Spleen (tissue), 11 donors: Measurements from ENCODE around the gene MFSD1. TPM values are rescaled to one million over a fixed set of nuclear protein-coding genes. Genes with fewer than 3 reads are reported as not detected.

ENCODE experiments used
- DNase-seq: peaks from one replicate; pipeline ENCODE4 v3.0.0-alpha.2; 2020
- H3K27ac ChIP-seq, 8 donors: fragments of 200-600 bp; sonication (generic) in 7 of 8; 1 replicate in 4 of 8; 2 replicates in 4 of 8; pipeline versions ENCODE4 v1.5.0 to v1.8.0; 2016 to 2021; ENCODE audit warnings: inconsistent platforms in 4 of 8, mild to moderate bottlenecking in 4 of 8, moderate library complexity in 1 of 8
- H3K27me3 ChIP-seq, 7 donors: fragments of 200-600 bp; sonication (generic) in 6 of 7; replicated peaks in 1 of 7; 1 replicate in 4 of 7; 2 replicates in 3 of 7; pipeline versions ENCODE4 v1.5.0 to v1.8.0; 2016 to 2021; ENCODE audit warnings: inconsistent platforms in 3 of 7, mild to moderate bottlenecking in 1 of 7
- H3K36me3 ChIP-seq, 6 donors: fragments of 200-600 bp; sonication (generic) in 5 of 6; 1 replicate in 4 of 6; 2 replicates in 2 of 6; pipeline versions ENCODE4 v1.5.0 to v1.8.0; 2016 to 2021; ENCODE audit warnings: inconsistent platforms in 2 of 6
- H3K4me1 ChIP-seq, 6 donors: fragments of 200-600 bp; sonication (generic) in 5 of 6; 1 replicate in 3 of 6; 2 replicates in 3 of 6; pipeline versions ENCODE4 v1.5.0 to v1.8.0; 2016 to 2021; ENCODE audit warnings: inconsistent platforms in 3 of 6
- H3K4me3 ChIP-seq, 8 donors: fragments of 200-600 bp; sonication (generic) in 7 of 8; 1 replicate in 4 of 8; 2 replicates in 4 of 8; pipeline versions ENCODE4 v1.5.0 to v1.8.0; 2016 to 2021; ENCODE audit warnings: inconsistent platforms in 4 of 8, mild to moderate bottlenecking in 4 of 8, moderate library complexity in 2 of 8
- H3K9me3 ChIP-seq, 8 donors: fragments of 200-600 bp; sonication (generic) in 7 of 8; 1 replicate in 4 of 8; 2 replicates in 4 of 8; pipeline versions ENCODE4 v1.5.0 to v1.8.0; 2016 to 2021; ENCODE audit warnings: inconsistent platforms in 4 of 8
- CTCF ChIP-seq, 11 experiments: fragments of 200-600 bp in 7 of 11; fragments of 450-650 bp in 4 of 11; sonication (generic) in 4 of 11; IDR thresholded peaks in 8 of 11; conservative IDR thresholded peaks in 3 of 11; 1 replicate in 7 of 11; 2 replicates in 4 of 11; pipeline versions ENCODE4 v1.4.0 to v1.8.0; 2016 to 2021; ENCODE audit warnings: antibody characterized with exemption in 11 of 11, inconsistent platforms in 4 of 11, mild to moderate bottlenecking in 1 of 11
- POLR2A ChIP-seq, 3 donors: fragments of 450-650 bp; IDR thresholded peaks; one replicate each; pipeline ENCODE4 v1.5.1; 2017; ENCODE audit warnings: antibody characterized with exemption in 3 of 3, mild to moderate bottlenecking in 1 of 3
- POLR2AphosphoS5 ChIP-seq, 3 donors: sonication (generic); formaldehyde crosslinking; IDR thresholded peaks; one replicate each; pipeline ENCODE4 v1.5.1; 2017; ENCODE audit warnings: antibody characterized with exemption in 3 of 3
- WGBS, 5 donors: extraction: QIAGEN DNeasy Blood & Tissue Kit in 3 of 5; methylation state at CpG; one replicate each; pipeline versions ENCODE4 v1.1.5 to v1.1.7; 2013 to 2018; 5-methylcytosine and 5-hydroxymethylcytosine counted together
- intact Hi-C: fragments of 100-400 bp; cut with DNase I; formaldehyde crosslinking; loops from one replicate; pipeline ENCODE4 v1.15.0; 2023; ENCODE audit warnings: low total_unique reads
- polyA plus RNA-seq, 3 donors: library from polyadenylated mRNA; stranded (reverse); fragments of 200-250 nt; gene quantifications; one replicate each; pipeline ENCODE4 v1.2.1, GENCODE V29; 2013
- total RNA-seq, 7 donors: library from RNA; depleted of rRNA in 3 of 7; stranded (reverse); fragments of >200 nt in 3 of 7; fragmentation: NEBNext Ultra II Directional in 4 of 7; extraction: Animal tissue kit (Norgen Biotek cat#: 25700) in 4 of 7; gene quantifications; one replicate each; pipeline versions ENCODE4 v1.1.0 to v1.2.1, GENCODE V29; 2016 to 2021
- donor health status: healthy with polysubstance abuse.
- donor health status: DM: no; HTN: no; CAD: no; lungs with moderate emphysema.
- donor health status: DM: no; HTN: no; CAD: no.
- donor health status: Bipolar disorder and iron deficiency.
- donor health status: healthy.
- donor health status: DM: no; HTN: no; CAD: no.
- donor health status: DM: yes; HTN: yes; CAD: no.

The MFSD1 gene
- total and polyA plus RNA-seq, 10 donors, result 34.5 to 155 (median 110) TPM

GRCh38 chr3:158773845-158774830 is 27.7 kb upstream of the MFSD1 start:
- H3K27ac ChIP-seq, result peak overlapping the region in 2 of 8 donors; percentile 9 to 38
- H3K4me1 ChIP-seq, result peaks cover 0 to 6% (median 0%) of the 10 kb centered on the region in 6 donors
- WGBS, 5 donors, result 79 to 85% (median 83%) methylated on average over 7 of the region's 7 CpGs

GRCh38 chr3:158774965-158775364 is 26.9 kb upstream of the MFSD1 start:
- Histone ChIP-seq H3K36me3 (no peaks in the 10 kb centered on the region), H3K27ac (peak overlapping the region in 4 of 8 donors; percentile 12 to 52 (median 26)), H3K4me1 (peaks cover 0 to 6% (median 0%) of the 10 kb centered on the region in 6 donors), H3K9me3 (no peaks in the 10 kb centered on the region), H3K4me3 (no peak overlapping the region), H3K27me3 (no peaks in the 10 kb centered on the region)
- intact Hi-C loops, result no loop called here
- TF ChIP-seq POLR2A (IDR thresholded peaks at IDR 0.05) (no peak), POLR2AphosphoS5 (IDR thresholded peaks at IDR 0.05) (no peak), CTCF (IDR thresholded peaks at IDR 0.05 in 8 of 11, conservative IDR thresholded peaks at IDR 0.05 in 3 of 11) (no peak)
- 76 to 90% (median 87%) methylated on average over 2 of the region's 2 CpGs for WGBS, 5 donors
- DNase-seq, result no peak

More at GRCh38 chr3:158773845-158774830, 27.7 kb upstream of the MFSD1 start:
- H3K9me3 ChIP-seq, result no peaks in the 10 kb centered on the region
- no peak for TF ChIP-seq CTCF (IDR thresholded peaks at IDR 0.05 in 8 of 11, conservative IDR thresholded peaks at IDR 0.05 in 3 of 11)
- no peak for TF ChIP-seq POLR2A (IDR thresholded peaks at IDR 0.05)
- TF ChIP-seq POLR2AphosphoS5 (IDR thresholded peaks at IDR 0.05), result no peak
- no peak for DNase-seq
- H3K36me3 ChIP-seq, result no peaks in the 10 kb centered on the region
- H3K4me3 ChIP-seq, result no peak overlapping the region
- no peaks in the 10 kb centered on the region for H3K27me3 ChIP-seq
- intact Hi-C loops, result no loop called here

GRCh38 chr3:158775426-158776410 is 26.1 kb upstream of the MFSD1 start:
- H3K27ac ChIP-seq, result peak overlapping the region in 4 of 8 donors; percentile 12 to 52 (median 26)
- TF ChIP-seq POLR2A (IDR thresholded peaks at IDR 0.05) (no peak), CTCF (IDR thresholded peaks at IDR 0.05 in 8 of 11, conservative IDR thresholded peaks at IDR 0.05 in 3 of 11) (no peak), POLR2AphosphoS5 (IDR thresholded peaks at IDR 0.05) (no peak)
- no peaks in the 10 kb centered on the region for H3K36me3 ChIP-seq
- WGBS, 5 donors, result 89 to 97% (median 92%) methylated on average over 3 of the region's 3 CpGs
- H3K9me3 ChIP-seq, result no peaks in the 10 kb centered on the region
- intact Hi-C loops, result no loop called here
- H3K4me3 ChIP-seq, result no peak overlapping the region
- H3K4me1 ChIP-seq, result peaks cover 0 to 6% (median 0%) of the 10 kb centered on the region in 6 donors
- H3K27me3 ChIP-seq, result no peaks in the 10 kb centered on the region
- DNase-seq, result no peak
